WTC11 (cell line): ENCODE data around the gene KLHL5. TPM values are rescaled to one million over a fixed set of nuclear protein-coding genes. Genes with fewer than 3 reads are reported as not detected.

Experiments
- ATAC-seq: fragments of 200-7000 bp; cut with Tn5 transposase; 2 replicates; pipeline ENCODE4 v1.10.0; 2021; ENCODE audit warnings: mild to moderate bottlenecking, moderate library complexity
- CTCF ChIA-PET: fragments of 300-600 bp; sonication (Branson Sonifier 250); formaldehyde crosslinking; loops from one replicate; lab custom pipeline; 2021; ENCODE audit warnings: antibody characterized with exemption; lab: Charles Lee
- POLR2A ChIA-PET: fragments of 350-600 bp; sonication (Branson Sonifier 250); formaldehyde crosslinking; loops from one replicate; lab custom pipeline; 2021; ENCODE audit warnings: antibody characterized with exemption; lab: Charles Lee
- DNase-seq: peaks from one replicate; pipeline ENCODE4 v3.0.0; 2021; ENCODE audit warnings: low spot score
- H3K27ac Mint-ChIP-seq: 2 replicates; pipeline ENCODE4 v1.8.0; 2021; ENCODE audit warnings: mixed read lengths
- H3K27me3 Mint-ChIP-seq: 2 replicates; pipeline ENCODE4 v1.8.0; 2021; ENCODE audit warnings: low read depth, mild to moderate bottlenecking, moderate library complexity, mixed read lengths
- H3K36me3 Mint-ChIP-seq: 2 replicates; pipeline ENCODE4 v1.8.0; 2021; ENCODE audit warnings: mixed read lengths
- H3K4me1 Mint-ChIP-seq: 2 replicates; pipeline ENCODE4 v1.8.0; 2022; ENCODE audit warnings: mixed read lengths
- H3K4me3 Mint-ChIP-seq: 2 replicates; pipeline ENCODE4 v1.8.0; 2021; ENCODE audit warnings: mild to moderate bottlenecking, moderate library complexity, mixed read lengths
- H3K9me3 Mint-ChIP-seq: 2 replicates; pipeline ENCODE4 v1.8.0; 2021; ENCODE audit warnings: mixed read lengths
- ATF1 ChIP-seq: sonication (generic); formaldehyde crosslinking; IDR thresholded peaks from 2 replicates; pipeline ENCODE4 v1.8.1; 2023; ENCODE audit warnings: mild to moderate bottlenecking, moderate library complexity, missing genetic modification reagents
- CREM ChIP-seq: sonication (generic); formaldehyde crosslinking; IDR thresholded peaks from 2 replicates; pipeline ENCODE4 v1.8.1; 2022; ENCODE audit warnings: mild to moderate bottlenecking, missing genetic modification reagents, moderate library complexity
- ELF4 ChIP-seq: sonication (generic); formaldehyde crosslinking; IDR thresholded peaks from 2 replicates; pipeline ENCODE4 v1.8.1; 2022; ENCODE audit warnings: low read depth, mild to moderate bottlenecking, moderate library complexity, missing genetic modification reagents
- NFATC4 ChIP-seq: fragments of 250-450 bp; sonication (Bioruptor Pico); IDR thresholded peaks from 2 replicates; pipeline ENCODE4 v1.9.0; 2021; ENCODE audit warnings: mild to moderate bottlenecking
- NR2C2 ChIP-seq: sonication (generic); formaldehyde crosslinking; IDR thresholded peaks from 2 replicates; pipeline ENCODE4 v1.8.0; 2022; ENCODE audit warnings: mild to moderate bottlenecking, missing genetic modification reagents
- PRRX2 ChIP-seq: fragments of 250-450 bp; sonication (Bioruptor Pico); IDR thresholded peaks from 2 replicates; pipeline ENCODE4 v1.8.0; 2021; ENCODE audit warnings: mild to moderate bottlenecking
- RELA ChIP-seq: sonication (generic); formaldehyde crosslinking; IDR thresholded peaks from 2 replicates; pipeline ENCODE4 v1.8.1; 2022; ENCODE audit warnings: missing genetic modification reagents, mild to moderate bottlenecking, borderline replicate concordance
- ZNF416 ChIP-seq: fragments of 250-450 bp; sonication (Bioruptor Pico); IDR thresholded peaks from 2 replicates; pipeline ENCODE4 v1.9.0; 2021; ENCODE audit warnings: mild to moderate bottlenecking, inconsistent platforms
- ZNF671 ChIP-seq: fragments of 250-450 bp; sonication (Bioruptor Pico); IDR thresholded peaks from 2 replicates; pipeline ENCODE4 v1.8.0; 2021; ENCODE audit warnings: mild to moderate bottlenecking
- total RNA-seq: library from RNA; stranded (reverse); gene quantifications from 3 replicates; pipeline ENCODE4 v1.2.3, GENCODE V29; 2021
- TF ChIP-seq, protein P1 (sequence below): fragments of 250-450 bp; sonication (Bioruptor Pico); IDR thresholded peaks from 2 replicates; pipeline ENCODE4 v1.9.0; 2021; ENCODE audit warnings: mild to moderate bottlenecking, borderline replicate concordance
- TF ChIP-seq, protein P2 (sequence below): sonication (generic); formaldehyde crosslinking; IDR thresholded peaks from 2 replicates; pipeline ENCODE4 v1.8.0; 2022; ENCODE audit warnings: mild to moderate bottlenecking, missing genetic modification reagents
- TF ChIP-seq, protein P3 (sequence below): sonication (generic); formaldehyde crosslinking; IDR thresholded peaks from 2 replicates; pipeline ENCODE4 v1.8.0; 2023; ENCODE audit warnings: missing genetic modification reagents
- TF ChIP-seq, protein P4 (sequence below): sonication (generic); formaldehyde crosslinking; IDR thresholded peaks from 2 replicates; pipeline ENCODE4 v1.8.0; 2022; ENCODE audit warnings: mild to moderate bottlenecking, missing genetic modification reagents
- TF ChIP-seq, protein P5 (sequence below): fragments of 250-450 bp; sonication (Bioruptor Pico); IDR thresholded peaks from 2 replicates; pipeline ENCODE4 v1.9.0; 2021; ENCODE audit warnings: mild to moderate bottlenecking
- TF ChIP-seq, protein P6 (sequence below): fragments of 250-450 bp; sonication (Bioruptor Pico); IDR thresholded peaks from 2 replicates; pipeline ENCODE4 v1.9.0; 2021; ENCODE audit warnings: mild to moderate bottlenecking
- TF ChIP-seq, protein P7 (sequence below): sonication (generic); formaldehyde crosslinking; IDR thresholded peaks from 2 replicates; pipeline ENCODE4 v1.8.1; 2023; ENCODE audit warnings: mild to moderate bottlenecking, missing genetic modification reagents, moderate library complexity

The KLHL5 gene
- total RNA-seq, 1 experiment from 2014 or later, result 21.1 TPM

DNA sequence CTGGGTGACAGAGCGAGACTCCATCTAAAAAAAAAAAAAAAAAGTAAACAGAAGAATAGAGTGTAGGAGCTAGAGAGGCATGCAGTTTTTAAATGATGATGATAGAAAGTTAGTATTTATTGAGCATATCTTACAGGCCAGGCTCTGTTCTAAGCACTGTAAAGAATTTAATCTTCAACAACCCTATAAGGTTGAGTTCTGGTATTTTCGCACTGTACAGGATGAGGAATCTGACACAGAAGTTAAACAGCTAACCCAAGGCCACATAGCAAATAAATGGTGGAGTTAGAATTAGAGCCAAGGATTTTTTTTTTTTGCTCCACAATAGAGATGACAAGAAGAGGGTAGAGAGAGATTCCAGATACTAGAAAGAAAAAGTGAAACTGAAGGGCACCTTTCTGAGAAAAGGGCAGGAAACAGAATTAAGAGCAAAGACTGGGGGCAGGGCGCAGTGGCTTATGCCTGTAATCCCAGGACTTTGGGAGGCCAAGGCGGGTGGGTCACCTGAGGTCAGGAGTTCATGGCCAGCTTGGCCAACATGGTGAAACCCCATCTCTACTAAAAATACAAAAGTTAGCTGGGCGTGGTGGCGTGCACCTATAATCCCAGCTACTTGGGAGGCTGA, 56.1 kb downstream of the KLHL5 start:
- POLR2A ChIA-PET, result no interaction called here
- TF ChIP-seq PRRX2 (CRISPR knock-in tag) (no peak), CREM (no peak), ATF1 (CRISPR knock-in tag) (no peak), ZNF416 (CRISPR knock-in tag) (no peak), NR2C2 (CRISPR knock-in tag) (no peak)
- TF ChIP-seq, protein P1, sequence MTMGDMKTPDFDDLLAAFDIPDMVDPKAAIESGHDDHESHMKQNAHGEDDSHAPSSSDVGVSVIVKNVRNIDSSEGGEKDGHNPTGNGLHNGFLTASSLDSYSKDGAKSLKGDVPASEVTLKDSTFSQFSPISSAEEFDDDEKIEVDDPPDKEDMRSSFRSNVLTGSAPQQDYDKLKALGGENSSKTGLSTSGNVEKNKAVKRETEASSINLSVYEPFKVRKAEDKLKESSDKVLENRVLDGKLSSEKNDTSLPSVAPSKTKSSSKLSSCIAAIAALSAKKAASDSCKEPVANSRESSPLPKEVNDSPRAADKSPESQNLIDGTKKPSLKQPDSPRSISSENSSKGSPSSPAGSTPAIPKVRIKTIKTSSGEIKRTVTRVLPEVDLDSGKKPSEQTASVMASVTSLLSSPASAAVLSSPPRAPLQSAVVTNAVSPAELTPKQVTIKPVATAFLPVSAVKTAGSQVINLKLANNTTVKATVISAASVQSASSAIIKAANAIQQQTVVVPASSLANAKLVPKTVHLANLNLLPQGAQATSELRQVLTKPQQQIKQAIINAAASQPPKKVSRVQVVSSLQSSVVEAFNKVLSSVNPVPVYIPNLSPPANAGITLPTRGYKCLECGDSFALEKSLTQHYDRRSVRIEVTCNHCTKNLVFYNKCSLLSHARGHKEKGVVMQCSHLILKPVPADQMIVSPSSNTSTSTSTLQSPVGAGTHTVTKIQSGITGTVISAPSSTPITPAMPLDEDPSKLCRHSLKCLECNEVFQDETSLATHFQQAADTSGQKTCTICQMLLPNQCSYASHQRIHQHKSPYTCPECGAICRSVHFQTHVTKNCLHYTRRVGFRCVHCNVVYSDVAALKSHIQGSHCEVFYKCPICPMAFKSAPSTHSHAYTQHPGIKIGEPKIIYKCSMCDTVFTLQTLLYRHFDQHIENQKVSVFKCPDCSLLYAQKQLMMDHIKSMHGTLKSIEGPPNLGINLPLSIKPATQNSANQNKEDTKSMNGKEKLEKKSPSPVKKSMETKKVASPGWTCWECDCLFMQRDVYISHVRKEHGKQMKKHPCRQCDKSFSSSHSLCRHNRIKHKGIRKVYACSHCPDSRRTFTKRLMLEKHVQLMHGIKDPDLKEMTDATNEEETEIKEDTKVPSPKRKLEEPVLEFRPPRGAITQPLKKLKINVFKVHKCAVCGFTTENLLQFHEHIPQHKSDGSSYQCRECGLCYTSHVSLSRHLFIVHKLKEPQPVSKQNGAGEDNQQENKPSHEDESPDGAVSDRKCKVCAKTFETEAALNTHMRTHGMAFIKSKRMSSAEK (CRISPR knock-in tag), result no peak
- TF ChIP-seq, protein P2, sequence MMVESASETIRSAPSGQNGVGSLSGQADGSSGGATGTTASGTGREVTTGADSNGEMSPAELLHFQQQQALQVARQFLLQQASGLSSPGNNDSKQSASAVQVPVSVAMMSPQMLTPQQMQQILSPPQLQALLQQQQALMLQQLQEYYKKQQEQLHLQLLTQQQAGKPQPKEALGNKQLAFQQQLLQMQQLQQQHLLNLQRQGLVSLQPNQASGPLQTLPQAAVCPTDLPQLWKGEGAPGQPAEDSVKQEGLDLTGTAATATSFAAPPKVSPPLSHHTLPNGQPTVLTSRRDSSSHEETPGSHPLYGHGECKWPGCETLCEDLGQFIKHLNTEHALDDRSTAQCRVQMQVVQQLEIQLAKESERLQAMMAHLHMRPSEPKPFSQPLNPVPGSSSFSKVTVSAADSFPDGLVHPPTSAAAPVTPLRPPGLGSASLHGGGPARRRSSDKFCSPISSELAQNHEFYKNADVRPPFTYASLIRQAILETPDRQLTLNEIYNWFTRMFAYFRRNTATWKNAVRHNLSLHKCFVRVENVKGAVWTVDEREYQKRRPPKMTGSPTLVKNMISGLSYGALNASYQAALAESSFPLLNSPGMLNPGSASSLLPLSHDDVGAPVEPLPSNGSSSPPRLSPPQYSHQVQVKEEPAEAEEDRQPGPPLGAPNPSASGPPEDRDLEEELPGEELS (CRISPR knock-in tag), result no peak
- TF ChIP-seq, protein P3, sequence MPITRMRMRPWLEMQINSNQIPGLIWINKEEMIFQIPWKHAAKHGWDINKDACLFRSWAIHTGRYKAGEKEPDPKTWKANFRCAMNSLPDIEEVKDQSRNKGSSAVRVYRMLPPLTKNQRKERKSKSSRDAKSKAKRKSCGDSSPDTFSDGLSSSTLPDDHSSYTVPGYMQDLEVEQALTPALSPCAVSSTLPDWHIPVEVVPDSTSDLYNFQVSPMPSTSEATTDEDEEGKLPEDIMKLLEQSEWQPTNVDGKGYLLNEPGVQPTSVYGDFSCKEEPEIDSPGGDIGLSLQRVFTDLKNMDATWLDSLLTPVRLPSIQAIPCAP (CRISPR knock-in tag), result no peak
- CTCF ChIA-PET, result interaction anchor here (0.9 to 1.0 kb wide), 2 partner anchors 17 to 225 kb away, joined by 3 to 4 read pairs; no protein-coding TSS in a partner anchor
- Mint-ChIP-seq H3K36me3 (peaks cover 15% of the 10 kb centered on the region), H3K4me3 (no peak overlapping the region), H3K4me1 (no peaks in the 10 kb centered on the region), H3K27ac (no peak overlapping the region), H3K9me3 (peaks cover 8% of the 10 kb centered on the region), H3K27me3 (no peaks in the 10 kb centered on the region)
- ATAC-seq, result no peak
- no peak for DNase-seq

DNA sequence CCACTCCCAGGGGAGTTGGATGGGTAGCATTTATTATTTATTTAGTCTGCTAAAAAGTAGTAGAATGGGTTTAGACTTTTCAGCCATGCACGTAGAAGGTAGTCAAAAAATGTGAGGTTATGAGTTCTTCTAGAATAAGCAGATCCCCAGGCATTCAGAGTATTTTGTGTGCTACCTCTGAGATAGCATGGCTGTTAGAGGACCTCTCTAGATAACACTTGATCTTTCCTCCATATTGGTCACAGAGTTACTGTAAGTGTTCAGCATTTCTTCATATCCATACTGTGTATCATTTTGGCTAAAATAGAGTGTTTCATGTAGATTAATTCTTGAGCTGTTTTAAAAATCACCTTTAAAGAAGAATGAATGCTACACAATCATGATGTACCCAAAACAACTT, 58.4 kb downstream of the KLHL5 start:
- CTCF ChIA-PET, result no interaction called here

More for the DNA sequence above, 58.4 kb downstream of the KLHL5 start:
- Mint-ChIP-seq H3K4me1 (no peaks in the 10 kb centered on the region), H3K36me3 (peaks cover 9% of the 10 kb centered on the region), H3K9me3 (peaks cover 20% of the 10 kb centered on the region), H3K4me3 (no peak overlapping the region), H3K27ac (no peak overlapping the region), H3K27me3 (no peaks in the 10 kb centered on the region)
- TF ChIP-seq NFATC4 (CRISPR knock-in tag), result no peak
- TF ChIP-seq, protein P4, sequence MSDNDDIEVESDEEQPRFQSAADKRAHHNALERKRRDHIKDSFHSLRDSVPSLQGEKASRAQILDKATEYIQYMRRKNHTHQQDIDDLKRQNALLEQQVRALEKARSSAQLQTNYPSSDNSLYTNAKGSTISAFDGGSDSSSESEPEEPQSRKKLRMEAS (CRISPR knock-in tag), result no peak
- TF ChIP-seq RELA (CRISPR knock-in tag), result no peak
- no peak for TF ChIP-seq ZNF671 (CRISPR knock-in tag)
- TF ChIP-seq, protein P5, sequence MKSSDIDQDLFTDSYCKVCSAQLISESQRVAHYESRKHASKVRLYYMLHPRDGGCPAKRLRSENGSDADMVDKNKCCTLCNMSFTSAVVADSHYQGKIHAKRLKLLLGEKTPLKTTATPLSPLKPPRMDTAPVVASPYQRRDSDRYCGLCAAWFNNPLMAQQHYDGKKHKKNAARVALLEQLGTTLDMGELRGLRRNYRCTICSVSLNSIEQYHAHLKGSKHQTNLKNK (CRISPR knock-in tag), result no peak
- TF ChIP-seq, protein P6, sequence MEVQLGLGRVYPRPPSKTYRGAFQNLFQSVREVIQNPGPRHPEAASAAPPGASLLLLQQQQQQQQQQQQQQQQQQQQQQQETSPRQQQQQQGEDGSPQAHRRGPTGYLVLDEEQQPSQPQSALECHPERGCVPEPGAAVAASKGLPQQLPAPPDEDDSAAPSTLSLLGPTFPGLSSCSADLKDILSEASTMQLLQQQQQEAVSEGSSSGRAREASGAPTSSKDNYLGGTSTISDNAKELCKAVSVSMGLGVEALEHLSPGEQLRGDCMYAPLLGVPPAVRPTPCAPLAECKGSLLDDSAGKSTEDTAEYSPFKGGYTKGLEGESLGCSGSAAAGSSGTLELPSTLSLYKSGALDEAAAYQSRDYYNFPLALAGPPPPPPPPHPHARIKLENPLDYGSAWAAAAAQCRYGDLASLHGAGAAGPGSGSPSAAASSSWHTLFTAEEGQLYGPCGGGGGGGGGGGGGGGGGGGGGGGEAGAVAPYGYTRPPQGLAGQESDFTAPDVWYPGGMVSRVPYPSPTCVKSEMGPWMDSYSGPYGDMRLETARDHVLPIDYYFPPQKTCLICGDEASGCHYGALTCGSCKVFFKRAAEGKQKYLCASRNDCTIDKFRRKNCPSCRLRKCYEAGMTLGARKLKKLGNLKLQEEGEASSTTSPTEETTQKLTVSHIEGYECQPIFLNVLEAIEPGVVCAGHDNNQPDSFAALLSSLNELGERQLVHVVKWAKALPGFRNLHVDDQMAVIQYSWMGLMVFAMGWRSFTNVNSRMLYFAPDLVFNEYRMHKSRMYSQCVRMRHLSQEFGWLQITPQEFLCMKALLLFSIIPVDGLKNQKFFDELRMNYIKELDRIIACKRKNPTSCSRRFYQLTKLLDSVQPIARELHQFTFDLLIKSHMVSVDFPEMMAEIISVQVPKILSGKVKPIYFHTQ (CRISPR knock-in tag), result no peak
- TF ChIP-seq, protein P7, sequence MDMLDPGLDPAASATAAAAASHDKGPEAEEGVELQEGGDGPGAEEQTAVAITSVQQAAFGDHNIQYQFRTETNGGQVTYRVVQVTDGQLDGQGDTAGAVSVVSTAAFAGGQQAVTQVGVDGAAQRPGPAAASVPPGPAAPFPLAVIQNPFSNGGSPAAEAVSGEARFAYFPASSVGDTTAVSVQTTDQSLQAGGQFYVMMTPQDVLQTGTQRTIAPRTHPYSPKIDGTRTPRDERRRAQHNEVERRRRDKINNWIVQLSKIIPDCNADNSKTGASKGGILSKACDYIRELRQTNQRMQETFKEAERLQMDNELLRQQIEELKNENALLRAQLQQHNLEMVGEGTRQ, result no peak
- TF ChIP-seq ELF4 (CRISPR knock-in tag), result no peak
- DNase-seq (no peak), ATAC-seq (no peak)
- POLR2A ChIA-PET, result no interaction called here
